Colonic mucosa (tissue), 4 donors: Measurements from ENCODE around the gene FAM13A. TPM values are rescaled to one million over a fixed set of nuclear protein-coding genes. Genes with fewer than 3 reads are reported as not detected.

Experiments
- DNase-seq: peaks from one replicate; pipeline ENCODE4 v3.0.0-alpha.2; 2020
- H3K27ac ChIP-seq: fragments of 200-600 bp; one replicate; pipeline ENCODE4 v1.8.0; 2021
- H3K27me3 ChIP-seq: fragments of 200-600 bp; one replicate; pipeline ENCODE4 v1.8.0; 2021
- H3K36me3 ChIP-seq: fragments of 200-600 bp; one replicate; pipeline ENCODE4 v1.8.0; 2021
- H3K4me1 ChIP-seq: fragments of 200-600 bp; one replicate; pipeline ENCODE4 v1.8.0; 2021; ENCODE audit warnings: mild to moderate bottlenecking
- H3K4me3 ChIP-seq: fragments of 200-600 bp; one replicate; pipeline ENCODE4 v1.8.0; 2021
- H3K9ac ChIP-seq, 2 donors: one replicate each; pipeline ENCODE4 v1.7.0; 2013; ENCODE audit warnings: control low read depth in 2 of 2, low read depth in 2 of 2, low read length in 2 of 2
- H3K9me3 ChIP-seq: fragments of 200-600 bp; one replicate; pipeline ENCODE4 v1.8.0; 2021
- intact Hi-C: fragments of 100-400 bp; cut with DNase I; formaldehyde crosslinking; loops from one replicate; pipeline ENCODE4 v1.14.1; 2022
- total RNA-seq, 2 donors: library from RNA; stranded (reverse); fragmentation: NEBNext Ultra II Directional in 1 of 2; extraction: Animal tissue kit (Norgen Biotek cat#: 25700) in 1 of 2; gene quantifications; one replicate each; pipeline ENCODE4 v1.2.1, GENCODE V29; 2021
- TF ChIP-seq, protein P1 (sequence below): fragments of 200-600 bp; IDR thresholded peaks from one replicate; pipeline ENCODE4 v1.8.0; 2022; ENCODE audit warnings: antibody characterized with exemption, mild to moderate bottlenecking
- donor health status: healthy.
- donor health status: DM: no; HTN: no; CAD: no.
- donor health status: DM: no; HTN: no; CAD: no.

The FAM13A gene
- total RNA-seq, 2 donors from 2014 or later: 34.0 to 248 TPM

DNA sequence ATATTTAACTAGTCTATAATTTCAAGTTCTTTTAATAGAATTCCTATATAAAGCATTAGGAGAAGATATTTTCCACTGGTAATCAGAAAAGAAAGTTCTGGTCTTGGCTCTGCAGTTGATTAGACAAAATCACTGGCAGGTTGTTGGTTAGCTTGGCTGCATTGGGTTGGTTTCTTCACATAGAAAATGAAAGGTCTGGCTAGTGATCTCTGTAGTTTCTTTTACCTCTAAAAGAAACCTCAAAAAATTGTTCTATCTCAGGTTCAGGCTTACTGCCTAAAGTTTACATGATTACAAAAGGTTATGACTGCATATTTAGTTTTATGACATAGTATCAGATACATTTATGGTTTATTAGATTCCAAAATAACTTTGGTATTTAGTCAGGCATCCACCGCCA lies 263.5 kb downstream of the FAM13A start:
- Histone ChIP-seq H3K9ac (no peak overlapping the region), H3K4me3 (no peak overlapping the region), H3K27ac (no peak overlapping the region), H3K36me3 (no peaks in the 10 kb centered on the region), H3K4me1 (no peaks in the 10 kb centered on the region), H3K27me3 (no peaks in the 10 kb centered on the region), H3K9me3 (no peaks in the 10 kb centered on the region)
- no peak for DNase-seq
- TF ChIP-seq, protein P1, sequence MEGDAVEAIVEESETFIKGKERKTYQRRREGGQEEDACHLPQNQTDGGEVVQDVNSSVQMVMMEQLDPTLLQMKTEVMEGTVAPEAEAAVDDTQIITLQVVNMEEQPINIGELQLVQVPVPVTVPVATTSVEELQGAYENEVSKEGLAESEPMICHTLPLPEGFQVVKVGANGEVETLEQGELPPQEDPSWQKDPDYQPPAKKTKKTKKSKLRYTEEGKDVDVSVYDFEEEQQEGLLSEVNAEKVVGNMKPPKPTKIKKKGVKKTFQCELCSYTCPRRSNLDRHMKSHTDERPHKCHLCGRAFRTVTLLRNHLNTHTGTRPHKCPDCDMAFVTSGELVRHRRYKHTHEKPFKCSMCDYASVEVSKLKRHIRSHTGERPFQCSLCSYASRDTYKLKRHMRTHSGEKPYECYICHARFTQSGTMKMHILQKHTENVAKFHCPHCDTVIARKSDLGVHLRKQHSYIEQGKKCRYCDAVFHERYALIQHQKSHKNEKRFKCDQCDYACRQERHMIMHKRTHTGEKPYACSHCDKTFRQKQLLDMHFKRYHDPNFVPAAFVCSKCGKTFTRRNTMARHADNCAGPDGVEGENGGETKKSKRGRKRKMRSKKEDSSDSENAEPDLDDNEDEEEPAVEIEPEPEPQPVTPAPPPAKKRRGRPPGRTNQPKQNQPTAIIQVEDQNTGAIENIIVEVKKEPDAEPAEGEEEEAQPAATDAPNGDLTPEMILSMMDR: no peak
- intact Hi-C loops: no loop called here

DNA sequence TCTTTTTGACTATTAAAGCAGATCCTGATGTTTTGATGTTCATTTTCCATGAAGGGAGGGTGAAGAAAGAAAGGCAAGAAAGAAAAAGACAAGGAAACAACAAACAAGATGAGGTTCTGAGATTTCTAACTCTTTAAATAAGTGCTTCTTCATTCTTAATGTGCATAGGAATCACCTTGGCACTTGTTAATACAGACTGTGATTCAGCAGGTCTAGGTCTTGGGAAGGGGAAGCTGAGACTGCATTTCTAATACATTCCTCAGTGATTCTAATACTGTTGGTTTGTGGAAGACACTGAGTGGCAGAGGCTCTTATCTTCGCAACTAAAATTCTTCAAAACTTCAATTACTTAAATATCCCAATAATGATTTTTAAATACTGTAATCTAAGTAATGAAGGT lies 264.2 kb downstream of the FAM13A start:
- no peak overlapping the region for H3K9ac ChIP-seq
- intact Hi-C loops: no loop called here

DNA sequence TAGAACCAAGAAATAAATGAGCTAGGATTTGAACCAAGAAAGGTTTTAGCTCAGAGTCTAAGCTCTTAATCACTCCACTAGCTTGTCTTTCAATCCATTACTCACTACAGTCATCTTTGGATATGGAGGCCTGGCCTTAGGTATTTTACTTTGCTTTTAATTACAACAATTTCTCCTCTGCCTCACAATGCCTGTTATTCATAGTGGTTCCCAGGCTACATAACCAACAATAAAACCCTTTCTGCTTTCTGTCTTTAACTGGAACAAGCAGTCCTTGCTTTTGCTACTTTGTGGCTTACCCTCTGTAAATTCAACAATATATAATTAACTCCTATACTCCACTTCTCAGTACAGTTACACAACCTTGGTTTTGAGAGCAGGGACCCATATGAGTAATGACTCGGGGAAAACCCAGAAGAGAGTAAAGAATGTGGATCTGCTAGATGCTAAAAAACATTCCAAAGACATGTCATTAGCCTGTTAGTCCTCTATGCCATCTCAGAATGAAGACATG lies 264.7 kb downstream of the FAM13A start:
- DNase-seq: no peak
- no peaks in the 10 kb centered on the region for H3K4me1 ChIP-seq
- intact Hi-C loops: no loop called here
- no peak overlapping the region for H3K27ac ChIP-seq
- H3K9ac ChIP-seq: no peak overlapping the region
- TF ChIP-seq, protein P1: no peak
- H3K4me3 ChIP-seq: no peak overlapping the region
- no peaks in the 10 kb centered on the region for H3K9me3 ChIP-seq
- H3K27me3 ChIP-seq: no peaks in the 10 kb centered on the region
- no peaks in the 10 kb centered on the region for H3K36me3 ChIP-seq

More for the DNA sequence above, 264.2 kb downstream of the FAM13A start:
- no peaks in the 10 kb centered on the region for H3K27me3 ChIP-seq
- H3K9me3 ChIP-seq: no peaks in the 10 kb centered on the region
- no peak overlapping the region for H3K27ac ChIP-seq
- no peak overlapping the region for H3K4me3 ChIP-seq
- H3K36me3 ChIP-seq: no peaks in the 10 kb centered on the region
- no peaks in the 10 kb centered on the region for H3K4me1 ChIP-seq
- no peak for DNase-seq
- TF ChIP-seq, protein P1: no peak

DNA sequence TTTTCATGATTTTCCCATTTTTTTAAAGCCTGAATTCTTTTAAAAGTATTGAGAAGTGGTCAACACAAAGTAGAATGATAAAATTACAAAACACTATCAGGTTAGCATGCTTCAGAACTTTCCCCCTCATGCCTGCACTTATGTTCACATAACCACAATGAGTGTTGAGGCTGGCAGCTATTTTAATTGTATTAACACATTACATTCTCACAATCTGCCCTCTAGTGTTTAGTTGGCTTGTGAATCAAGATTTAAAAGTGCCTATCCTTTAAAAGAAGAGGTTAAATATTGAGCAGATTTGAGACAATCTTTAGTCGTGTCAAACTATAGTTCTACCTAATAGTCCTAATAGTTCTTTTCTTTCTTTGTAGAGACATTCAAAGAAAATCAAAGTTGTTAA lies 265.7 kb downstream of the FAM13A start:
- TF ChIP-seq, protein P1: no peak
- DNase-seq: no peak
- no peak overlapping the region for H3K9ac ChIP-seq
- peaks cover 4% of the 10 kb centered on the region for H3K36me3 ChIP-seq
- H3K27ac ChIP-seq: no peak overlapping the region
- no peaks in the 10 kb centered on the region for H3K27me3 ChIP-seq
- intact Hi-C loops: no loop called here
- H3K9me3 ChIP-seq: no peaks in the 10 kb centered on the region
- H3K4me3 ChIP-seq: no peak overlapping the region
- no peaks in the 10 kb centered on the region for H3K4me1 ChIP-seq

DNA sequence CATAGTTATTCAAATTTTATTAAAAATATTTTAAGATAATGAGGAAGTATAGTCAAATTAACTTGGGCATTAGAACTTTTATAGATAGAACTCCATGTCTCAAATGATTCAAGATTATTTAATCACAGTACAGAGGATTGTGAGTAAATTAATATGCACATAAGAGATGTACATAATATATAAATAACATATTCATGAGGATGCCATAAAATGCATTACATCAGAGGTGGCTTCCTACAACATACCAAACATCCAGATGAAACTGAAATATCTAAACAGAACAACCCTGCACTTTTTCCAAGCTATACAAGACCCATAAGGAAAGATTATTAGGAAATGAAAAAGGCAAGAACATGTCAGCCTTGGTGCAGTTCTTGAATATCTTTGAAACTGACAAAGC lies 268.1 kb downstream of the FAM13A start:
- Histone ChIP-seq H3K27ac (no peak overlapping the region), H3K36me3 (peaks cover 4% of the 10 kb centered on the region), H3K4me3 (no peak overlapping the region), H3K4me1 (no peaks in the 10 kb centered on the region), H3K9me3 (no peaks in the 10 kb centered on the region), H3K9ac (no peak overlapping the region), H3K27me3 (no peaks in the 10 kb centered on the region)
- intact Hi-C loops: no loop called here
- TF ChIP-seq, protein P1: no peak
- DNase-seq: no peak
